GM23248 (cell line): ENCODE measurements around the gene RFX8.

Experiments used
- EZH2 ChIP-seq: fragments of 200-600 bp; sonication (generic); IDR thresholded peaks from 2 replicates; pipeline ENCODE4 v1.6.1; 2018; ENCODE audit warnings: antibody characterized with exemption, mild to moderate bottlenecking; ENCODE audit not compliant: insufficient read depth, poor library complexity, severe bottlenecking
- EZH2phosphoT487 ChIP-seq: fragments of 200-600 bp; sonication (generic); IDR thresholded peaks from 2 replicates; pipeline ENCODE4 v1.6.1; 2018; ENCODE audit warnings: antibody characterized with exemption, moderate library complexity, mild to moderate bottlenecking, low read depth; ENCODE audit not compliant: insufficient read depth

GRCh38 chr2:101368376-101368775 is 106.5 kb downstream of the RFX8 start:
- TF ChIP-seq EZH2phosphoT487 (no peak), EZH2 (no peak)
